ENCODE measurements around the gene SYNDIG1.

The SYNDIG1 gene

DNA sequence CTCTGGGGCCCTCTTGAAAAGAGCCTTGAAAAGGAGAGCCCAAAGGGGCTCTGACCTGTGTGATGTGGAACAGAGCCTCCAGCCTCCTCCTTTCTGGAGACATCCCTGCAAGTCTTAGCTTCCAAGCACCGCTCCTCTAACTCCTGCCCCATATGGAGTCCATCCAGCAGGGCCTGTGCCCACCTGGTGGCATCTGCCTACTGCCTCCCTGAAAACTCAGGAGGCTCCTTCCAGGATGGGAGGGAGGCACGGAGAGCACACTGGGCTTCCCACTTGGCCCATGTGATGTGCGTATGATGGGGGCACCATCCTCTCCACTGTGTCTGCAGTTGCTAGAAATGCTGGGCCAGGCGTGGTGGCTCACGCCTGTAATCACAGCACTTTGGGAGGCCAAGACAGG, 98.1 kb downstream of the SYNDIG1 start:
- no peak for DNase-seq (ENCODE audit: low read depth)

GRCh38 chr20:24568842-24569241, 99.4 kb downstream of the SYNDIG1 start:
- DNase-seq (ENCODE audit: low read depth): no peak

DNA sequence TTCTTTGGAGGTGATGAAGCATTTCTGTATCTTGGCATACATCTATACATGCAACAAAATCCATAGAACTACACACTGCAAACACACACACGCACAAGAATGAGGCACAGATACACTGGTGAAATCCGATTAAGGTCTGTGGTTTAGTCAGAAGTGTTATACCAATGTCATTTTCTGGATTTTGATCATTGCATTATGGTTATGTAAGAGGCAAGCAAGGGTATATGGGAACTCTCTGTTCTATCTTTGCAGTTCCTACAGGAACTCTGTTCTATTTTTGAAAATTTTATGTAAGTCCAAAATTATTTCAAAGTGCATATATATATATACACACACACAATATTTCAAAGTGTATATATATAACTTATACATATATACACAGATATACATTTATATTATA, 101.7 kb downstream of the SYNDIG1 start:
- no peak for DNase-seq (ENCODE audit: low read depth)

GRCh38 chr20:24572140-24572539, 102.7 kb downstream of the SYNDIG1 start:
- no peak for DNase-seq (ENCODE audit: low read depth)

GRCh38 chr20:24572862-24573261, 103.4 kb downstream of the SYNDIG1 start:
- DNase-seq (ENCODE audit: low read depth): no peak

GRCh38 chr20:24573557-24573956, 104.1 kb downstream of the SYNDIG1 start:
- no peak for DNase-seq (ENCODE audit: low read depth)

DNA sequence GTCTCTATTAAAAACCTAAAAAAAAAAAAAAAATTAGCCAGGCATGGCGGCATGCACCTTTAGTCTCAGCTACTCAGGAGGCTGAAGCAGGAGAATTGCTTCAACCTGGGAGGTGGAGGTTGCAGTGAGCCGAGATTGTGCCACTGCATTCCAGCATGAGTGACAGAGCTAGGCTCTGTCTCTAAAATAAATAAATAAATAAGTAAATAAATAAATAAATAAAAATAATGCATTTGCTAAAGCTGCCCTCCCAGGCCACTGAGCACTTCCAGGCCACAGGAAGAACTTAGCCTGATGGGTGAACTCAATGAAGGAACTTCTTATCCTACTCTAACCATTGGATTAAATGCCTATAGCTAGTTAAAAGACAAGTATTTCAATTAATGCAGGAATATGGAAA, 104.9 kb downstream of the SYNDIG1 start:
- DNase-seq (ENCODE audit: low read depth): no peak

- no peak for DNase-seq (ENCODE audit: low read depth)
Observed at GRCh38 chr20:24574797-24575196, 105.4 kb downstream of the SYNDIG1 start.

- no peak for DNase-seq (ENCODE audit: low read depth)
Observed at GRCh38 chr20:24575811-24576210, 106.4 kb downstream of the SYNDIG1 start.

DNA sequence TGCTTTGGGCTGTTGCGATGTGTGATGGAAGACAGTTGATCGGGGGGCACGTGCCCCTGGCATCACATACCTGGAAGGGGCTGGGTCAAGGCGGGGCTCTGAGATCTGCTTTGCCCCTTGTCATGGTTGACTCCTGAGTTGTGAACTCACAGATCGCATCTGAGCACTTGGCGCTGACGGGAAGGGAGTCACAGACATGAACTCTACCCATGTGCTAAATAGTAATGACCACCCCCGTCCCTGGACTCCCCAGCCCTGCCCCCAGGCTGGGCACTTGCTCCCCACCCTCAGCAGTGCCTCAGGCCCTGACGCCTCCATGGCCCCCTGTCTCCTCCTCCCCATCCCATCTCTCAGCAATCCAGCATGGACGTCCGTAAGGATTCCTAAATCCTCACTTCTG, 107.0 kb downstream of the SYNDIG1 start:
- DNase-seq (ENCODE audit: low read depth): no peak

- no peak for DNase-seq (ENCODE audit: low read depth)
Observed at GRCh38 chr20:24577271-24577909, 108.0 kb downstream of the SYNDIG1 start.

- DNase-seq (ENCODE audit: low read depth): no peak
Observed at GRCh38 chr20:24578567-24579415, 109.4 kb downstream of the SYNDIG1 start.

DNA sequence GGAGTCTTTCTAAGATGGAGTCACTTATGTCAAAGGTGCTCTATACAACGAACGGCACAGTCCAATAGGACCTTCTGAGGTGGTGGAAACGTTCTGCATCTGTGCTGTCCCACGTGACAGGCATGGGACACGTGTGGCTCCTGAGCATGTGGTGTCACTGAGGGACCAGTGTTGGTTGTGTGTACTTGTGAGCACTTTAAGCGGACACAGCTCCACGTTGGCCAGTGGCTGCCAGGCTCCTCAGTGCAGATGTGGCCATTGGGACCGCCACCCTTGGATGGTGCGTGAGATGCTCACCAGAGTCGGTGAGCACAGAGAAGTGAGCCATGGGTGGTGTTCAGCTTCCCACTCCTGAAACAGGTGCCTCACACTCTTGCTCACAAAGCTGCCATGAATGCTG, 110.0 kb downstream of the SYNDIG1 start:
- no peak for DNase-seq (ENCODE audit: low read depth)

DNA sequence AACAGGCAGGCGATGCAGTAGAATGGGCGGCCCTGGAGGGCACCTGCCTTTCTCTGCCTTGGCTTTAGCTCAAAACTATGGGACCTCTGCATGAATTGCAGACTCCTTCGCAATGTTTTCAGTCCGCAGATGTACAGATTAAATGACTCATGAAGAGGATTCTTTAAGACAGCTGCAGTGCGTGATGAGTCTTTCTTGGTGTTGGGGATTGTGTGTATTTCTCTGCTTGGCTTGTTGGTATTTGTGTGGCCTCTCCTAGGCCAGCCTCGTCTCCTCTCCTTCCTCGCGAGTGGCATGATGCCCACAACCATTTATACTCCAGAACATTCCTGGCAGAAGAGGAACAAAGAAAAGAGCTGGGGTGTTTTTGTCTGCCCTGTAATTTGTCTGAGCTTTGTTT, 110.6 kb downstream of the SYNDIG1 start:
- no peak for DNase-seq (ENCODE audit: low read depth)

GRCh38 chr20:24580855-24581254, 111.4 kb downstream of the SYNDIG1 start:
- no peak for DNase-seq (ENCODE audit: low read depth)

DNA sequence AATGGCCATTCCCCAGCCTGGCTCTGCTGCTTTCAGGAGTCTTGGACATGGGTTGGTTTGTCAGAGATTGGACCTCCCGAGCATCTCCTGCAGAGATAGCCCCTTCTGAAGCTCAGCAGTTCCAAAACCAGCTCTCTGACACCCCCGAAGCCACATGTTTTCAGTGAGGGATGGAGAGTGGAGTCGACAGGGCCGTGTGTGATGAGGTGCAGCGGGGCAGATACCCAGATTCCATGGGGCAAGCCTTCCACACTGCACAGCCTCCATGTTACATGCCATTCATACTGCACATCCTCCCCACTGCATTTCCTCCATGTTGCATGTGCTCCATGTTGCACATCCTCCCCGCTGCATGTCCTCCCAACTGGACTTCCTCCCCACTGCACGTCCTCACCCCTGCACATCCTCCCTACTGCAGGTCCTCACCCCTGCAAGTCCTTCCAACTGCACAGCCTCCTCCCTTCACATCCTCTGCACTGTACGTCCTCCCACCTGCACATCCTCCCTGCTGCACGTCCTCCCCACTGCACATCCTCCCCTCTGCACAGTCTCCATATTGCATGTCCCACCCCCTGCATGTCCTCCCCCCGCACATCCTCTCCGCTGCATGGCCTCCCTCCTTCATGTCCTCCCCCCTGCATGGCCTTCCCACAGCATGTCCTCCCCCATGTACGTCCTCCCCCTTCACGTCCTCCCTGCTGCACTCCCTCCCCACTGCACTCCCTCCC, 112.2 kb downstream of the SYNDIG1 start:
- no peak for DNase-seq (ENCODE audit: low read depth)

DNA sequence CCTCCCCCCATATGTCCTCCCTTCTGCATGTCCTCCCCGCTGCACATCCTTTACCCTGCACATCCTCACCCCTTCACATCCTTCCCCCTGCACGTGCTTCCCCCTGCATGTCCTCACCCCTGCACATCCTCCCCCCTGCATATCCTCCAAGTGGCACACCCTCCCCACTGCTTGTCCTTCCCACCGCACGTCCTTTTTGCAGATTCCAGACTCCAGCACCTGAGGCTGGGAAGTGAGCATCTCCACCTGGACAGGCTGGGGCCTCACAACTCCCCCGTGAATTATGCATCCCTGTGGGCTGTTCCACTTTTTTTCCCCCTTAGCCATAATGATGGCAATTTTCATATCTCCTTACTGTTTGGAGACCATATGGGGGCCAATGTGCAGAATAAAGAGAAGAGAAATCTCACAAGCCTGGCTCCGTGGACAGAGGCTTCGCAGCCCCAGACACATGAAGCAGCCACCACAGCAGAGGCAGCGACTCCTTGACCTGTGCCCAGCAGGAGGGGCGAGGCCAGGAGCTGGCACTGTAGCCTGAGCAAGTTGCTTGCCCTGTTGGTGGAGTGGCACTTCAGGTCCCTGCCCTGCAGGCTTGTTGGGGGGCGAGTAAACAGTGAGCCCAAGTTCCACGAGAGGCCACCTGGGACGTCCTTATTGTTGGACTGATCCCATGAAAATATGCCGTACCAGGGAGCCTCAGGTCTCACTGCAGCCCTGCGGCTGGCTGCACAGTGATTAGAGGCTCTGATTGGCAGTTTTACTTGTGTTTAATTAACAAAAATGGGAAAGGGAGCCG, 113.1 kb downstream of the SYNDIG1 start:
- no peak for DNase-seq (ENCODE audit: low read depth)

- no peak for DNase-seq (ENCODE audit: low read depth)
Observed at GRCh38 chr20:24583169-24583792, 113.9 kb downstream of the SYNDIG1 start.

GRCh38 chr20:24584078-24584477, 114.6 kb downstream of the SYNDIG1 start:
- no peak for DNase-seq (ENCODE audit: low read depth)

- DNase-seq (ENCODE audit: low read depth): no peak
Observed at GRCh38 chr20:24584538-24585356, 115.3 kb downstream of the SYNDIG1 start.
